Tibial nerve (tissue), 4 donors: Measurements from ENCODE around the gene USH1G. TPM values are rescaled to one million over a fixed set of nuclear protein-coding genes. Genes with fewer than 3 reads are reported as not detected.

Source experiments
- DNase-seq, 2 donors: peaks; one replicate each; pipeline ENCODE4 v3.0.0-alpha.2; 2019; ENCODE audit warnings: low spot score in 2 of 2
- H3K27ac ChIP-seq, 4 donors: fragments of 200-600 bp; sonication (generic) in 3 of 4; one replicate each; pipeline ENCODE4 v1.5.1; 2017 to 2019; ENCODE audit warnings: mild to moderate bottlenecking in 1 of 4
- H3K27me3 ChIP-seq, 2 donors: fragments of 200-600 bp; sonication (generic) in 1 of 2; one replicate each; pipeline versions ENCODE4 v1.5.1 to v1.6.0; 2017 to 2019
- H3K36me3 ChIP-seq, 3 donors: fragments of 200-600 bp; sonication (generic); one replicate each; pipeline ENCODE4 v1.5.1; 2018 to 2019
- H3K4me1 ChIP-seq, 4 donors: fragments of 200-600 bp; sonication (generic) in 3 of 4; one replicate each; pipeline ENCODE4 v1.5.1; 2017 to 2019
- H3K4me3 ChIP-seq, 4 donors: fragments of 200-600 bp; sonication (generic) in 3 of 4; one replicate each; pipeline ENCODE4 v1.5.1; 2017 to 2019; ENCODE audit warnings: mild to moderate bottlenecking in 1 of 4, moderate library complexity in 1 of 4
- H3K9me3 ChIP-seq, 4 donors: fragments of 200-600 bp; sonication (generic) in 3 of 4; one replicate each; pipeline ENCODE4 v1.5.1; 2017 to 2019
- EP300 ChIP-seq, 2 donors: sonication (generic); formaldehyde crosslinking; IDR thresholded peaks; one replicate each; pipeline ENCODE4 v1.6.1; 2017; ENCODE audit warnings: antibody characterized with exemption in 2 of 2, mild to moderate bottlenecking in 1 of 2
- POLR2A ChIP-seq, 2 donors: fragments of 450-650 bp; IDR thresholded peaks; one replicate each; pipeline ENCODE4 v1.6.1; 2017; ENCODE audit warnings: antibody characterized with exemption in 2 of 2, mild to moderate bottlenecking in 2 of 2, moderate library complexity in 2 of 2
- WGBS, 2 donors: methylation state at CpG; one replicate each; pipeline ENCODE4 v1.1.5; 2018; 5-methylcytosine and 5-hydroxymethylcytosine counted together
- total RNA-seq, 4 donors: library from RNA; depleted of rRNA; stranded (reverse); fragments of >200 nt; gene quantifications; one replicate each; pipeline ENCODE4 v1.1.0, GENCODE V29; 2016
- TF ChIP-seq, protein P1 (sequence below), 5 experiments: fragments of 200-600 bp in 3 of 5; fragments of 450-650 bp in 2 of 5; sonication (generic) in 3 of 5; IDR thresholded peaks; one replicate each; pipeline ENCODE4 v1.5.1; 2016 to 2019; ENCODE audit warnings: antibody characterized with exemption in 5 of 5, mild to moderate bottlenecking in 3 of 5, moderate library complexity in 2 of 5

USH1G gene
- total RNA-seq, 4 donors from 2014 or later: 0.87 TPM; not detected in 3

DNA sequence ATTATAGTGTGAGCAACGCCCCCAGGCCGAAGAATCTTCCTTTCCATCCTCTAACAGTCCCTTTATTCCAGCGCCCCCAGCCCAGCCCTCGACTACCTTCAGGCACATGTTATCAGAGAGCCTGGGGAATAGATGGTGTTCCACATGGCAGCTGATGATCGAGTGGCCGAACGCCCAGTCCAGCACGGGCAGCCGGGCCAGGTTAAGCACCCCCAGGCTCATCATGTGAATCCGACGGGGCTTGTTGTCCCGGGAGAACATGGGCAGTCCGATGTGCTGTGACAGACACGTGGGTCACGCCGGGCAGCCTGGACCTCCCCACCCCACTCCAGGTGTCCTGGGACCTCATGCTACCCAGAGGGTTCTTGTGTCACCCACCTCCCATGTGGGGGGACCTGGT is 43.7 kb downstream of the USH1G start:
- H3K4me1 ChIP-seq: peaks cover 0 to 14% (median 0%) of the 10 kb centered on the region in 4 donors
- H3K4me3 ChIP-seq: no peak overlapping the region
- no peaks in the 10 kb centered on the region for H3K36me3 ChIP-seq
- H3K27me3 ChIP-seq: peaks cover 0 to 23% of the 10 kb centered on the region in 2 donors
- TF ChIP-seq EP300 (IDR thresholded peaks at IDR 0.05) (no peak), POLR2A (IDR thresholded peaks at IDR 0.05) (no peak)
- TF ChIP-seq, protein P1, sequence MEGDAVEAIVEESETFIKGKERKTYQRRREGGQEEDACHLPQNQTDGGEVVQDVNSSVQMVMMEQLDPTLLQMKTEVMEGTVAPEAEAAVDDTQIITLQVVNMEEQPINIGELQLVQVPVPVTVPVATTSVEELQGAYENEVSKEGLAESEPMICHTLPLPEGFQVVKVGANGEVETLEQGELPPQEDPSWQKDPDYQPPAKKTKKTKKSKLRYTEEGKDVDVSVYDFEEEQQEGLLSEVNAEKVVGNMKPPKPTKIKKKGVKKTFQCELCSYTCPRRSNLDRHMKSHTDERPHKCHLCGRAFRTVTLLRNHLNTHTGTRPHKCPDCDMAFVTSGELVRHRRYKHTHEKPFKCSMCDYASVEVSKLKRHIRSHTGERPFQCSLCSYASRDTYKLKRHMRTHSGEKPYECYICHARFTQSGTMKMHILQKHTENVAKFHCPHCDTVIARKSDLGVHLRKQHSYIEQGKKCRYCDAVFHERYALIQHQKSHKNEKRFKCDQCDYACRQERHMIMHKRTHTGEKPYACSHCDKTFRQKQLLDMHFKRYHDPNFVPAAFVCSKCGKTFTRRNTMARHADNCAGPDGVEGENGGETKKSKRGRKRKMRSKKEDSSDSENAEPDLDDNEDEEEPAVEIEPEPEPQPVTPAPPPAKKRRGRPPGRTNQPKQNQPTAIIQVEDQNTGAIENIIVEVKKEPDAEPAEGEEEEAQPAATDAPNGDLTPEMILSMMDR (IDR thresholded peaks at IDR 0.05): no peak
- H3K9me3 ChIP-seq: no peaks in the 10 kb centered on the region
- H3K27ac ChIP-seq: no peak overlapping the region
- 83 to 87% methylated on average over 10 to 15 of the region's 16 CpGs for WGBS, 2 donors
- DNase-seq: no peak

DNA sequence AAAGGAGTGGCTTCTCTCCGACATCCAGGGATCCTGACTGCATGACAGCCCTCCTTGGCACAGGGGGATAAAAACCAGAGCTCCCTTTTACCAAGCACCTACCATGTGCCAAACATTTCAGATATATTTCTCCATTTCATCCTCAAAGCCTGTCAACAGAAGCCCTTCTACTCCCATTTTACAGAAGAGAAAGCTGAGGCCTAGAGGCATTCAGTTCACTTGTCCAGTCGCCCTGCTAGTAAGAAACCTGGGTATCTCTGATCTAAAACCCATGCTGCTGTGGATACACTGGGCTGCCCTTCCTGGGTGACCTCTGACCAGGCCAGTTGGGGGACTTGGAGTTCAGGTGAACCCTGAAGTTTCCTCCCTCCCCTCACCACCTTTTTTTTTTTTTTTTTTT is 44.4 kb downstream of the USH1G start:
- TF ChIP-seq, protein P1 (IDR thresholded peaks at IDR 0.05): no peak
- TF ChIP-seq POLR2A (IDR thresholded peaks at IDR 0.05): no peak
- TF ChIP-seq EP300 (IDR thresholded peaks at IDR 0.05): no peak

DNA sequence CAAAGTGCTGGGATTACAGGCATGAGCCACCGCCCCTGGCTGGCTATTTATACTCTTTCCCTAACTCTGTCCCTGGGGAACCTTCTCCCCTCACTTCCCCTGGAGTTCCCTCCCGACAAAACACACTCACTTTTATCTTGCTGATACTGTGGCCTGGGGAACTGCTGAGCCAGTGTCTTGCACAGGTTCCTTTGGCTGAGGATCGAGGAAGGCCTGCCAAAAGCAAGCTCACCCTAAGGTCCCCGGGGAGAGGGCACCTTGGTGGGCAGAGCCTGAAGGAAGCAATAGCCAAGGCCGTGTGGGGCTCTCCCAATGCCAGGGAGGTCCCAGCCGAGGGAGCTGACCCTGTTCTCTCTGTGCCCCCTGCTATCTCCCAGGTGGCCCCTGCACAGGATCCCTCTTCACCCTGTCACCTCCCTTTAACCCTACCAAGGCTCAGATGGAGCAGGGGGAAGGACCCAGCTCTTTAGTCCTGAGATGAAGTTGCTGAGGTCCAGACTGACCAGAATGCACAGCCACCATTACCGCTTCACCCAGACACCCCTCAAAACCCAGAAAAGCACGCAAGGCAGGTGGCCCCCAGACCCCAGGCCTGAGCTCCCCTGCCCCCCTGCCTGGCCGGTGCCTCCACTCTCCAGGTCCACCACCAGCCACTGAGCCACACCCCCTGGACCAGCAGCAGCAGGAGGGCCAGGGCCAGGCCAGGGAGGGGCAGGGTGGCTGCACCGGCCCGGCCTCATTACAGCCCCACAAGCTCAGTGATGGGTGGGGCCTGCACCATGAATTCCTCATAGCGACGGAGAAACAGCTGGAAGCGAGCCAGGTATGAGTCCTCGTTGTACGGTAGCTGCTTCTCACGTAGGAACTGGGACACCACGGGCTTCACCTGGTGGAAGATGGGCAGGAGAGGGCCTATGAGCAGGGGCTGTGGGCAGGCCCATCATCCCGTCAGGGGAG is 45.2 kb downstream of the USH1G start:
- no peak overlapping the region for H3K4me3 ChIP-seq
- peaks cover 0 to 21% (median 3%) of the 10 kb centered on the region in 4 donors for H3K4me1 ChIP-seq
- 41 to 56% methylated on average over 17 to 18 of the region's 19 CpGs for WGBS, 2 donors
- DNase-seq: no peak
- TF ChIP-seq, protein P1 (IDR thresholded peaks at IDR 0.05): no peak
- no peak for TF ChIP-seq EP300 (IDR thresholded peaks at IDR 0.05)
- no peak for TF ChIP-seq POLR2A (IDR thresholded peaks at IDR 0.05)
- H3K36me3 ChIP-seq: no peaks in the 10 kb centered on the region
- no peak overlapping the region for H3K27ac ChIP-seq
- peaks cover 0 to 16% of the 10 kb centered on the region in 2 donors for H3K27me3 ChIP-seq
- no peaks in the 10 kb centered on the region for H3K9me3 ChIP-seq

More for the DNA sequence above, 44.4 kb downstream of the USH1G start:
- H3K36me3 ChIP-seq: no peaks in the 10 kb centered on the region
- H3K27me3 ChIP-seq: peaks cover 0 to 22% of the 10 kb centered on the region in 2 donors
- 53 to 88% methylated on average over 2 of the region's 2 CpGs for WGBS, 2 donors
- no peak for DNase-seq
- peaks cover 0 to 20% (median 3%) of the 10 kb centered on the region in 4 donors for H3K4me1 ChIP-seq
- no peak overlapping the region for H3K4me3 ChIP-seq
- H3K9me3 ChIP-seq: no peaks in the 10 kb centered on the region
- no peak overlapping the region for H3K27ac ChIP-seq

DNA sequence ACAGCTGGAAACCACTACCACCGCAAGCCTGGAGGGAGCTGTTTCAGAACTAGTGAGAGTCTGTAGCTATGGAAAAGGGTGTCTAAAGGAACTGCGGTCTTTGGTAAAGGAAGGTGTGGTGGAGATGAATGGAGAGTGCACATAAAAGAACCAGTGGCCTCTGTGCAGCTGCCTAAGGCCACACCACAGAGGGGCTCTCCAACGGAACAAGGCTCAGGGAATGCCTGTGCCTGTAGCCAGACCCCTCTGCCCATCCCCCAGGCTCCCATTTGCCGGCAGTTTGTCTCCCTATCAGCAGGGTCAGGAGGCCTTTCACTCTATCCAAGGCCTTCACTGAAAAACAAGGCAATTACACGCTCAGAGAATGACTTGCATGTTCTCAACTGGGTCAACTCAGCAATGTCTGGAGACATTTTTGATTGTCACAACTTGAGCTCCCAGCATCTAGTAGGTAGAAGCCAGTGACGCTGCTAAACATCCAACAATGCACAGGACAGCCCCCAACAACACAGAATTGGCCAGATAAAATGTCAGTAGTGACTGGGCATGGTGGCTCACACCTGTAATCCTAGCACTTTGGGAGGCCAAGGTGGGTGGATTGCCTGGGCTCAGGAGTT is 47.0 kb downstream of the USH1G start:
- H3K36me3 ChIP-seq: no peaks in the 10 kb centered on the region
- TF ChIP-seq, protein P1 (IDR thresholded peaks at IDR 0.05): no peak
- no peak for TF ChIP-seq EP300 (IDR thresholded peaks at IDR 0.05)
- no peak for TF ChIP-seq POLR2A (IDR thresholded peaks at IDR 0.05)
- 51% methylated on average over 6 of the region's 6 CpGs for WGBS, 2 donors
- peaks cover 0 to 10% of the 10 kb centered on the region in 2 donors for H3K27me3 ChIP-seq
- no peak for DNase-seq
- no peak overlapping the region for H3K27ac ChIP-seq
- H3K4me3 ChIP-seq: no peak overlapping the region
- peaks cover 0 to 38% (median 11%) of the 10 kb centered on the region in 4 donors for H3K4me1 ChIP-seq
- H3K9me3 ChIP-seq: no peaks in the 10 kb centered on the region
